Measurements from ENCODE around the gene ZPBP2. TPM values are rescaled to one million over a fixed set of nuclear protein-coding genes. Genes with fewer than 3 reads are reported as not detected.
A peak's percentile ranks its signal among the peaks of the same experiment; 100 is the strongest.

The ZPBP2 gene
- total RNA-seq, 1 donor from 2014 or later = not detected

DNA sequence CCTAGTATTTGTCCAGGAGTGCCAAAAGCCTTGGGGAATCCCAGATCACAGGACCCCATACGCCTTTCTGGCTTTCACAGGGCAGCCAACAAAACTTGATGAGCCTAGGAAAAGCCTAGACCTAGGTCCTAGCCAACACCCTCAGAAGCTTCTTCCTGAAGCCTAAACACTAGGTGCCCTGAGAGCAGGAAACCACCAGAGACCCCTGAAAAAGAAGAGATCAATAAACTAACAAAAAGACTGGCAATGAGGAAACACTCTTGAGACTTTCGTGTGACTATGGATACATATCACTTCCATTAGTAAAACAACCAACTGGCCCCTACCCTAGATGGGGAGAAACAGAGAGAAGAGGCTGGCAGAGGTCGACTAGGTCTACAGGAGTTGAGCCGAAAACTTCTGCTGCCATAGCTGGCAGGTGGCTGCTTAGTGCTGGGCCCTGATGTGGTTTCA is 58.2 kb downstream of the ZPBP2 start:
- no peaks in the 10 kb centered on the region for H3K9me3 ChIP-seq
- no peaks in the 10 kb centered on the region for H3K27me3 ChIP-seq
- intact Hi-C loops (cut with DNase I) = no loop called here
- TF ChIP-seq, protein P1, sequence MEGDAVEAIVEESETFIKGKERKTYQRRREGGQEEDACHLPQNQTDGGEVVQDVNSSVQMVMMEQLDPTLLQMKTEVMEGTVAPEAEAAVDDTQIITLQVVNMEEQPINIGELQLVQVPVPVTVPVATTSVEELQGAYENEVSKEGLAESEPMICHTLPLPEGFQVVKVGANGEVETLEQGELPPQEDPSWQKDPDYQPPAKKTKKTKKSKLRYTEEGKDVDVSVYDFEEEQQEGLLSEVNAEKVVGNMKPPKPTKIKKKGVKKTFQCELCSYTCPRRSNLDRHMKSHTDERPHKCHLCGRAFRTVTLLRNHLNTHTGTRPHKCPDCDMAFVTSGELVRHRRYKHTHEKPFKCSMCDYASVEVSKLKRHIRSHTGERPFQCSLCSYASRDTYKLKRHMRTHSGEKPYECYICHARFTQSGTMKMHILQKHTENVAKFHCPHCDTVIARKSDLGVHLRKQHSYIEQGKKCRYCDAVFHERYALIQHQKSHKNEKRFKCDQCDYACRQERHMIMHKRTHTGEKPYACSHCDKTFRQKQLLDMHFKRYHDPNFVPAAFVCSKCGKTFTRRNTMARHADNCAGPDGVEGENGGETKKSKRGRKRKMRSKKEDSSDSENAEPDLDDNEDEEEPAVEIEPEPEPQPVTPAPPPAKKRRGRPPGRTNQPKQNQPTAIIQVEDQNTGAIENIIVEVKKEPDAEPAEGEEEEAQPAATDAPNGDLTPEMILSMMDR (IDR thresholded peaks at IDR 0.05) = no peak
- H3K36me3 ChIP-seq = peaks cover 31% of the 10 kb centered on the region
- peak overlapping the region; percentile 93 for H3K27ac ChIP-seq
- peak overlapping the region; percentile 83 for H3K4me3 ChIP-seq
- peaks cover 34% of the 10 kb centered on the region for H3K4me1 ChIP-seq
- no peak for ATAC-seq
- DNase-seq = no peak

DNA sequence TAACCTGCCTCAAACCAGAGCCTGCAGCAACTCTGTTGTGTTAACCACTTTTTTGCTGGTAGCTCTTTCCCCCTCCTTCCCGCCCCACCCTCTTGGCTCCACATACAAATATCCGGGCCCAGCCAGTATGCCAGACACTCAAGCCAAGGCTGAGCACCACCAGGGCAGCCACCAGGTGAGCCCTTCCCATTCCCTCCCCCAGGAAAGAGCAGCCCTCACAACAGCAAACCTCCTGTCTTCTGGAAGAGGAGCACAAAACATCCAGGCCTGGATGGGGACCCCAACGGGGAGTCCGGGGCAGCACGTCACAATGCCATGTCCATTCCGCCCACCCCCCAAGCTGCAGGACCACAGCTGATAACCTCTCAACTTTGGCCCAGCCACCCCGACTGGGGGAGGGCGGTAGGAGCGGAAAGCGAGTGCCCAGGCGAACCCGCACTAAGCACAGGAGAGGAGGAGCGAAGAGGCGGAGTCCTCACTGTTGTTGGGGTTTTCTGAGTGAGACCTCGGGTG is 58.6 kb downstream of the ZPBP2 start:
- peak overlapping the region; percentile 93 for H3K27ac ChIP-seq
- peak; percentile 42 for ATAC-seq
- intact Hi-C loops (cut with DNase I) = no loop called here
- peaks cover 34% of the 10 kb centered on the region for H3K4me1 ChIP-seq
- peak overlapping the region; percentile 83 for H3K4me3 ChIP-seq
- DNase-seq = peak; percentile 81
- peaks cover 26% of the 10 kb centered on the region for H3K36me3 ChIP-seq
- TF ChIP-seq, protein P1 (IDR thresholded peaks at IDR 0.05) = no peak
- no peaks in the 10 kb centered on the region for H3K9me3 ChIP-seq
- no peaks in the 10 kb centered on the region for H3K27me3 ChIP-seq

Other genes with a start within 250 kb of the ZPBP2 start
- 25.1 TPM for gene PPP1R1B, start 241.2 kb upstream of the ZPBP2 start, total RNA-seq
- 78.2 TPM for gene STARD3, start 231.1 kb upstream of the ZPBP2 start, total RNA-seq
- 5.3 TPM for gene TCAP, start 202.9 kb upstream of the ZPBP2 start, total RNA-seq
- 4.3 TPM for gene PNMT, start 199.7 kb upstream of the ZPBP2 start, total RNA-seq
- gene PGAP3, start 180.1 kb upstream of the ZPBP2 start, total RNA-seq = 24.5 TPM
- 97.5 TPM for gene ERBB2, start 168.1 kb upstream of the ZPBP2 start, total RNA-seq
- 48.5 TPM for gene MIEN1, start 137.7 kb upstream of the ZPBP2 start, total RNA-seq
- 25.0 TPM for gene GRB7, start 130.3 kb upstream of the ZPBP2 start, total RNA-seq
- 8.2 TPM for gene IKZF3, start 3.9 kb upstream of the ZPBP2 start, total RNA-seq
- gene GSDMB, start 50.4 kb downstream of the ZPBP2 start, total RNA-seq = 13.5 TPM
- 70.3 TPM for gene ORMDL3, start 59.4 kb downstream of the ZPBP2 start, total RNA-seq
- gene LRRC3C, start 59.5 kb downstream of the ZPBP2 start, total RNA-seq = not detected
- 0.29 TPM for gene GSDMA, start 94.8 kb downstream of the ZPBP2 start, total RNA-seq
- gene PSMD3, start 112.6 kb downstream of the ZPBP2 start, total RNA-seq = 73.6 TPM
- 1.2 TPM for gene CSF3, start 147.2 kb downstream of the ZPBP2 start, total RNA-seq
- 81.3 TPM for gene MED24, start 186.2 kb downstream of the ZPBP2 start, total RNA-seq
- 55.6 TPM for gene THRA, start 194.8 kb downstream of the ZPBP2 start, total RNA-seq
- 24.9 TPM for gene NR1D1, start 232.4 kb downstream of the ZPBP2 start, total RNA-seq